ENCODE measurements around the gene PIGC. TPM values are rescaled to one million over a fixed set of nuclear protein-coding genes. Genes with fewer than 3 reads are reported as not detected.

PIGC gene
- total RNA-seq: 19.7 and 22.4 TPM in 2 replicates

- Histone ChIP-seq H2AFZ (ENCODE audit: low read length) (peak within 1 kb of the TSS; percentile 94), H3K79me2 (ENCODE audit: insufficient read depth, low read length) (peaks cover 42% of the 10 kb centered on the region), H3K9me3 (ENCODE audit: low read depth, low read length) (no peaks in the 10 kb centered on the region), H3K36me3 (ENCODE audit: insufficient read depth, low read length) (peaks cover 8% of the 10 kb centered on the region), H4K20me1 (ENCODE audit: insufficient read depth, low read length) (no peaks in the 10 kb centered on the region), H3K4me3 (ENCODE audit: insufficient read depth, low read length) (peak within 1 kb of the TSS; percentile 87), H3K4me1 (ENCODE audit: insufficient read depth, low read length) (peaks cover 5% of the 10 kb centered on the region), H3K4me2 (ENCODE audit: insufficient read depth, low read length) (peak within 1 kb of the TSS; percentile 86), H3K27ac (ENCODE audit: low read depth, low read length) (peak within 1 kb of the TSS; percentile 69), H3K27me3 (ENCODE audit: insufficient read depth, low read length) (no peaks in the 10 kb centered on the region)
- TF ChIP-seq CTCF (IDR thresholded peaks at IDR 0.05; ENCODE audit: extremely low read depth, low read depth, low read length): peak; percentile 93
- peak; percentile 95 for DNase-seq (ENCODE audit: insufficient read length, low spot score, missing footprints)
Measured at GRCh38 chr1:172443666-172444453, at the start of gene PIGC. Gene PIGC (minus strand): TSS chr1:172444069. CDS start chr1:172442622, 1,447 bp downstream.

- H3K9me3 ChIP-seq (ENCODE audit: low read depth, low read length): no peaks in the 10 kb centered on the region
- no peaks in the 10 kb centered on the region for H4K20me1 ChIP-seq (ENCODE audit: insufficient read depth, low read length)
- peaks cover 18% of the 10 kb centered on the region for H3K27me3 ChIP-seq (ENCODE audit: insufficient read depth, low read length)
- H3K4me2 ChIP-seq (ENCODE audit: insufficient read depth, low read length): no peak overlapping the region
- no peak overlapping the region for H3K27ac ChIP-seq (ENCODE audit: low read depth, low read length)
- no peak for TF ChIP-seq CTCF (IDR thresholded peaks at IDR 0.05; ENCODE audit: extremely low read depth, low read depth, low read length)
- H3K79me2 ChIP-seq (ENCODE audit: insufficient read depth, low read length): no peaks in the 10 kb centered on the region
- H3K36me3 ChIP-seq (ENCODE audit: insufficient read depth, low read length): no peaks in the 10 kb centered on the region
- no peak overlapping the region for H3K4me3 ChIP-seq (ENCODE audit: insufficient read depth, low read length)
- no peak for DNase-seq (ENCODE audit: insufficient read length, low spot score, missing footprints)
- no peak overlapping the region for H2AFZ ChIP-seq (ENCODE audit: low read length)
- peaks cover 8% of the 10 kb centered on the region for H3K4me1 ChIP-seq (ENCODE audit: insufficient read depth, low read length)
Measured at GRCh38 chr1:172492421-172492820, 48.6 kb upstream of the PIGC start.

GRCh38 chr1:172489847-172490246 lies 46.0 kb upstream of the PIGC start:
- Histone ChIP-seq H3K27ac (ENCODE audit: low read depth, low read length) (no peak overlapping the region), H3K4me2 (ENCODE audit: insufficient read depth, low read length) (no peak overlapping the region), H3K36me3 (ENCODE audit: insufficient read depth, low read length) (no peaks in the 10 kb centered on the region), H3K4me1 (ENCODE audit: insufficient read depth, low read length) (no peaks in the 10 kb centered on the region), H3K4me3 (ENCODE audit: insufficient read depth, low read length) (no peak overlapping the region), H4K20me1 (ENCODE audit: insufficient read depth, low read length) (no peaks in the 10 kb centered on the region), H3K79me2 (ENCODE audit: insufficient read depth, low read length) (no peaks in the 10 kb centered on the region), H2AFZ (ENCODE audit: low read length) (no peak overlapping the region), H3K27me3 (ENCODE audit: insufficient read depth, low read length) (peaks cover 34% of the 10 kb centered on the region), H3K9me3 (ENCODE audit: low read depth, low read length) (no peaks in the 10 kb centered on the region)
- TF ChIP-seq CTCF (IDR thresholded peaks at IDR 0.05; ENCODE audit: extremely low read depth, low read depth, low read length): no peak
- DNase-seq (ENCODE audit: insufficient read length, low spot score, missing footprints): no peak

- Histone ChIP-seq H3K27me3 (ENCODE audit: insufficient read depth, low read length) (peaks cover 42% of the 10 kb centered on the region), H3K27ac (ENCODE audit: low read depth, low read length) (no peak overlapping the region), H3K36me3 (ENCODE audit: insufficient read depth, low read length) (no peaks in the 10 kb centered on the region), H2AFZ (ENCODE audit: low read length) (no peak overlapping the region), H3K4me2 (ENCODE audit: insufficient read depth, low read length) (no peak overlapping the region), H3K79me2 (ENCODE audit: insufficient read depth, low read length) (no peaks in the 10 kb centered on the region), H3K4me1 (ENCODE audit: insufficient read depth, low read length) (no peaks in the 10 kb centered on the region), H3K4me3 (ENCODE audit: insufficient read depth, low read length) (no peak overlapping the region), H4K20me1 (ENCODE audit: insufficient read depth, low read length) (no peaks in the 10 kb centered on the region), H3K9me3 (ENCODE audit: low read depth, low read length) (no peaks in the 10 kb centered on the region)
- no peak for TF ChIP-seq CTCF (IDR thresholded peaks at IDR 0.05; ENCODE audit: extremely low read depth, low read depth, low read length)
- no peak for DNase-seq (ENCODE audit: insufficient read length, low spot score, missing footprints)
Measured at GRCh38 chr1:172488393-172488792, 44.5 kb upstream of the PIGC start.
